HL-60 (cell line): ENCODE data around the gene HNF1B.

Experiments used
- CTCF ChIP-seq: IDR thresholded peaks from one replicate; pipeline ENCODE4 v1.5.1; 2011; ENCODE audit warnings: low read length, control low read depth, inconsistent platforms; ENCODE audit not compliant: insufficient read depth
- POLR2AphosphoS5 ChIP-seq: IDR thresholded peaks from 2 replicates; pipeline ENCODE4 v1.6.1; 2012; ENCODE audit warnings: low read depth

DNA sequence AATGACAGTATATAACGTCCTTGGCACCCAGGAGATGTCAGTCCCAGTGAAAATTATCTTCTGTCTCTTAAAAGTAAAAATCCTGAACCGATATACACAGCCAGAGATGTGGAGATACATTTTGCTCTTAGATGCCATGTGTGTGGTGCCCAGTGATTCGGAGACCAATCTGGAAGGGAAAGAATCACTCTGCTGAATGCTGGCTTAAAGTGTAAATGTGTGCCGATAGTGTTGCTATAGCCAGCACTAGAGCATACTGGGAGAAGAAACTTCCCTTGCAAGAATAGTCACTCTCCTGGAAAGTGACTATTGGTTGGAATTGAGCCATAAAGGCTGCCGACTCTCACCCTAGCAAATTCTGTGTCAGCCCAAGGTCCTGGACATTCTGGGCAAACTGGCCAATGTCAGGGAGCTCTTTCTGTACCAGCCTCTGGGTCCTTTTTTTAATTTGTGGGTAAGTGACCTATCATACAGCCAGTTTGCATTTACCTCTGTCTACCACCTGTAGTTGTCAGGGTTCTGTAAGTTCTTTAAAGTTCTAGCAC, 44.2 kb upstream of the HNF1B start:
- no peak for TF ChIP-seq POLR2AphosphoS5
- TF ChIP-seq CTCF: no peak
